ENCODE data around the gene CLCNKA. TPM values are rescaled to one million over a fixed set of nuclear protein-coding genes. Genes with fewer than 3 reads are reported as not detected.

The CLCNKA gene
- total and polyA plus RNA-seq, 2 of the 8 experiments (the other 6 are each of a cell fraction or from before 2014, with no cell fraction given): 0.95 to 2.0 TPM

- Histone ChIP-seq H3K14ac (ENCODE audit: insufficient read length) (no peak overlapping the region), H3K4me3 (ENCODE audit: extremely low read depth in 1 of 4, insufficient read depth in 2 of 4, low read depth in 3 of 4, low read length in 4 of 4) (no peak overlapping the region), H2BK15ac (ENCODE audit: low read length) (no peak overlapping the region), H3K79me1 (ENCODE audit: low read depth, low read length) (no peaks in the 10 kb centered on the region), H3K23ac (ENCODE audit: insufficient read length) (no peak overlapping the region), H4K5ac (ENCODE audit: insufficient read length, low read depth, low read length) (no peak overlapping the region), H3K9me3 (ENCODE audit: insufficient read depth in 2 of 2, low read depth in 1 of 2, low read length in 1 of 2) (no peaks in the 10 kb centered on the region), H3K4ac (replicated peaks; ENCODE audit: insufficient read length, low read depth, low read length) (no peak overlapping the region), H3K23me2 (ENCODE audit: low read depth, low read length) (no peaks in the 10 kb centered on the region), H2BK20ac (ENCODE audit: low read length) (no peak overlapping the region), H3K36me3 (ENCODE audit: control insufficient read depth in 2 of 4, insufficient read depth in 4 of 4, low read length in 3 of 4) (no peaks in the 10 kb centered on the region), H3K4me2 (ENCODE audit: insufficient read depth in 1 of 2, low read depth in 2 of 2, low read length in 2 of 2) (no peak overlapping the region), H3K79me2 (ENCODE audit: control insufficient read depth in 1 of 2, insufficient read depth in 2 of 2, low read length in 2 of 2) (no peaks in the 10 kb centered on the region), H4K8ac (ENCODE audit: extremely low read depth, insufficient read depth, low read length) (no peak overlapping the region), H3K4me1 (replicated peaks in 1 of 4; ENCODE audit: control insufficient read depth in 3 of 4, insufficient read depth in 4 of 4, low read length in 3 of 4) (peaks cover 0 to 21% (median 13%) of the 10 kb centered on the region in 4 experiments; a peak in 6 of 7 replicates), H3K9ac (replicated peaks in 1 of 4; ENCODE audit: extremely low read depth in 1 of 4, low read depth in 3 of 4, low read length in 3 of 4) (no peak overlapping the region), H2BK120ac (replicated peaks; ENCODE audit: low read depth, low read length) (no peak overlapping the region), H2BK5ac (ENCODE audit: low read depth, low read length) (no peak overlapping the region), H2BK12ac (ENCODE audit: low read depth, low read length) (no peak overlapping the region), H4K20me1 (replicated peaks in 1 of 2; ENCODE audit: control insufficient read depth in 1 of 2, insufficient read depth in 2 of 2, low read length in 2 of 2) (peaks cover 0 to 3% of the 10 kb centered on the region in 2 experiments), H3K56ac (replicated peaks; ENCODE audit: insufficient read length, low read depth, low read length) (no peak overlapping the region), H2AK5ac (ENCODE audit: low read depth, low read length) (no peak overlapping the region), H2AFZ (ENCODE audit: low read length) (no peak overlapping the region), H3K27ac (ENCODE audit: low read depth, low read length) (no peak overlapping the region), H4K91ac (replicated peaks; ENCODE audit: insufficient read length, low read length) (no peak overlapping the region), H3K18ac (ENCODE audit: extremely low read depth, low read length) (no peak overlapping the region), H3K27me3 (replicated peaks in 1 of 4; ENCODE audit: control insufficient read depth in 3 of 4, extremely low read depth in 1 of 4, insufficient read depth in 3 of 4, low read length in 3 of 4) (peaks cover 0 to 8% (median 4%) of the 10 kb centered on the region in 4 experiments; a peak in 5 of 7 replicates)
- ChIA-PET POLR2A (ENCODE audit: partially characterized antibody) (interaction anchor here (1.3 to 2.1 kb wide), 3 partner anchors 23 to 280 kb away, joined by 4 to 5 read pairs (median 5); partner anchors contain the start of gene CLCNKB), CTCF (ENCODE audit: partially characterized antibody) (interaction anchor here (0.7 to 7.8 kb wide), 5 partner anchors 12 to 252 kb away, joined by 3 to 91 read pairs (median 5); no protein-coding TSS in a partner anchor)
- WGBS, 2 experiments (ENCODE audit: extremely low coverage in 1 of 2, insufficient coverage in 1 of 2, insufficient read length in 1 of 2, insufficient replicate concordance in 2 of 2, low coverage in 1 of 2, low lambda C conversion rate in 2 of 2, missing lambda C conversion rate in 1 of 2): 75% methylated on average over 6 of the region's 6 CpGs; no CpG with 5 or more reads in 1 of the 2 experiments
- DNase-seq (ENCODE audit: low read depth in 1 of 2, low spot score in 2 of 2) (no peak), FAIRE-seq (no peak)
- no peak for TF ChIP-seq KDM5A (IDR thresholded peaks at IDR 0.05; ENCODE audit: low read length)
- peak; percentile 77; the same call in 1 of the 2 replicates for TF ChIP-seq KDM1A (IDR thresholded peaks at IDR 0.05; ENCODE audit: borderline replicate concordance, low read length)
- 0 out of 4 replicates have a peak, but pooled peaks of 1 of the 2 experiments have one; percentile 33 for TF ChIP-seq SIN3A (conservative IDR thresholded peaks at IDR 0.05 in 1 of 2, IDR thresholded peaks at IDR 0.05 in 1 of 2; ENCODE audit: low read depth in 1 of 2, low read length in 2 of 2)
- TF ChIP-seq SRF (IDR thresholded peaks at IDR 0.05; ENCODE audit: low read depth, low read length): no peak
- 0 out of 2 replicates have a peak, but pooled peaks have one; percentile 25 for TF ChIP-seq SP1 (IDR thresholded peaks at IDR 0.05; ENCODE audit: low read depth, low read length)
- TF ChIP-seq TCF12 (IDR thresholded peaks at IDR 0.05; ENCODE audit: low read depth, low read length): 0 out of 2 replicates have a peak, but pooled peaks have one; percentile 29
- TF ChIP-seq TEAD4 (IDR thresholded peaks at IDR 0.05; ENCODE audit: low read depth, low read length): no peak
- no peak for TF ChIP-seq HDAC6 (IDR thresholded peaks at IDR 0.05; ENCODE audit: low read depth, low read length)
- TF ChIP-seq, protein P1, sequence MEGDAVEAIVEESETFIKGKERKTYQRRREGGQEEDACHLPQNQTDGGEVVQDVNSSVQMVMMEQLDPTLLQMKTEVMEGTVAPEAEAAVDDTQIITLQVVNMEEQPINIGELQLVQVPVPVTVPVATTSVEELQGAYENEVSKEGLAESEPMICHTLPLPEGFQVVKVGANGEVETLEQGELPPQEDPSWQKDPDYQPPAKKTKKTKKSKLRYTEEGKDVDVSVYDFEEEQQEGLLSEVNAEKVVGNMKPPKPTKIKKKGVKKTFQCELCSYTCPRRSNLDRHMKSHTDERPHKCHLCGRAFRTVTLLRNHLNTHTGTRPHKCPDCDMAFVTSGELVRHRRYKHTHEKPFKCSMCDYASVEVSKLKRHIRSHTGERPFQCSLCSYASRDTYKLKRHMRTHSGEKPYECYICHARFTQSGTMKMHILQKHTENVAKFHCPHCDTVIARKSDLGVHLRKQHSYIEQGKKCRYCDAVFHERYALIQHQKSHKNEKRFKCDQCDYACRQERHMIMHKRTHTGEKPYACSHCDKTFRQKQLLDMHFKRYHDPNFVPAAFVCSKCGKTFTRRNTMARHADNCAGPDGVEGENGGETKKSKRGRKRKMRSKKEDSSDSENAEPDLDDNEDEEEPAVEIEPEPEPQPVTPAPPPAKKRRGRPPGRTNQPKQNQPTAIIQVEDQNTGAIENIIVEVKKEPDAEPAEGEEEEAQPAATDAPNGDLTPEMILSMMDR (IDR thresholded peaks at IDR 0.05; ENCODE audit: control extremely low read depth in 1 of 3, insufficient read depth in 1 of 3, low read depth in 1 of 3, low read length in 3 of 3): no peak
- no peak for TF ChIP-seq MAFK (IDR thresholded peaks at IDR 0.05; ENCODE audit: low read depth, low read length)
Measured at GRCh38 chr1:16067127-16067768, 45.4 kb downstream of the CLCNKA start.
